LNCAP (cell line): ENCODE data around the gene RBKS.

Source experiments
- TF ChIP-seq, protein P1 (sequence below): fragments of 450-650 bp; IDR thresholded peaks from 2 replicates; pipeline ENCODE4 v1.5.1; 2017; ENCODE audit warnings: mild to moderate bottlenecking

The RBKS gene

DNA sequence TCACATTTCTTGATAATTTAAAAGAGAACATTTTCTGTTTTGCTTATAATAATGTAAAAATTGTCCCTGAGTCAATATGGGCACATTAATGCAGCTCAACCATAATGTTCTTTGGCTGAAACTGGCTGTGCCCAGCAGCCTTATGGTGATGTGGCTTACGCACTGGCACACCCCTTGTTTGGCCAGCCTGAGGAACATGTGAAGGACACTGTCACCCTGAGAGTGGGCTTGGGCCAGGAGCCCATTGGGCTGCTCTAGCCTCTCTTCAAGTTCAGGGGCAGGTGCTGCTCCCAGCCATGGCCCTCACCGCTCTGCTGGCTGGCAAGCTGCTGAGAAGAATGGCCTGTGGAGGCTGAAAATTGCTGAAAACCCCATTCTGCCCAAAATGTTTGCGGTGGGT is 81.2 kb downstream of the RBKS start:
- TF ChIP-seq, protein P1, sequence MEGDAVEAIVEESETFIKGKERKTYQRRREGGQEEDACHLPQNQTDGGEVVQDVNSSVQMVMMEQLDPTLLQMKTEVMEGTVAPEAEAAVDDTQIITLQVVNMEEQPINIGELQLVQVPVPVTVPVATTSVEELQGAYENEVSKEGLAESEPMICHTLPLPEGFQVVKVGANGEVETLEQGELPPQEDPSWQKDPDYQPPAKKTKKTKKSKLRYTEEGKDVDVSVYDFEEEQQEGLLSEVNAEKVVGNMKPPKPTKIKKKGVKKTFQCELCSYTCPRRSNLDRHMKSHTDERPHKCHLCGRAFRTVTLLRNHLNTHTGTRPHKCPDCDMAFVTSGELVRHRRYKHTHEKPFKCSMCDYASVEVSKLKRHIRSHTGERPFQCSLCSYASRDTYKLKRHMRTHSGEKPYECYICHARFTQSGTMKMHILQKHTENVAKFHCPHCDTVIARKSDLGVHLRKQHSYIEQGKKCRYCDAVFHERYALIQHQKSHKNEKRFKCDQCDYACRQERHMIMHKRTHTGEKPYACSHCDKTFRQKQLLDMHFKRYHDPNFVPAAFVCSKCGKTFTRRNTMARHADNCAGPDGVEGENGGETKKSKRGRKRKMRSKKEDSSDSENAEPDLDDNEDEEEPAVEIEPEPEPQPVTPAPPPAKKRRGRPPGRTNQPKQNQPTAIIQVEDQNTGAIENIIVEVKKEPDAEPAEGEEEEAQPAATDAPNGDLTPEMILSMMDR, result no peak

DNA sequence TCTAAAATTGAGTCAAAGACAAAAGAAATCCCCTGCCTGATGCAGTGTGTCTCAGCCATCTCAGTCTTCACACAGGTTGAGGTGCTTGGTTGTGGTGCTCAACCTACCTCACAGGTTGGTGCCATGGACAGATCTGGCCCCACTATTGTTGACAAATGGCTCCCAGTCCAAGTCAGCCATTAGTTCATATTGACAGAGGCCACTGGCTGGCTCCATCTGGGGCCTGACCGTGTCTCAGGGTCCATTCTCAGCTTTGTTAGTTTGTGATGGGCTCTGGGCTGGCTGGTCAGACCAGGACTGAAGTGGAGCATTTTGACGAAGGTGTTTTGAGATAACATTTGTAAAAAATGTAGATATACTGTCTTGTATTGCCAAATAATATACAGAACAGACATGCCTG is 81.8 kb downstream of the RBKS start:
- TF ChIP-seq, protein P1, result no peak

DNA sequence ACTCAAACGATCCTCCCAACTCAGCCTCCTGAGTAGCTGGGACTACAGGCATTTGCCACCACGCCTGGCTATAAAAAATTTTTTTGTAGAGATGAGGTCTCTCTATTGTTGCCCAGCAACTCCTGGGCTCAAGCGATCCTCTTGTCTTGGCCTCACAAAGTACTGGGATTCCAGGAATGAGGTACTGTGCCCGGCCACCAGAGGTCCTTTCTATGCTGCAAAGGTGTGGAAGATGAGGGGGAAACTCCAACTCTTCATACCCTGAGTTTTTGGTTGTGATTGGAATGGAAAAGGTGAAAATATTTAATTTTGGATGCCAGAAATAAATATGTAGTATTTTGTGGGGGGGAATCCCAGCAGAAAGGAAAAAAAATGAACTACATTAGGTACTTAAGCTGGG is 82.7 kb downstream of the RBKS start:
- TF ChIP-seq, protein P1, result peak; percentile 56; the same call in 1 of the 2 replicates

DNA sequence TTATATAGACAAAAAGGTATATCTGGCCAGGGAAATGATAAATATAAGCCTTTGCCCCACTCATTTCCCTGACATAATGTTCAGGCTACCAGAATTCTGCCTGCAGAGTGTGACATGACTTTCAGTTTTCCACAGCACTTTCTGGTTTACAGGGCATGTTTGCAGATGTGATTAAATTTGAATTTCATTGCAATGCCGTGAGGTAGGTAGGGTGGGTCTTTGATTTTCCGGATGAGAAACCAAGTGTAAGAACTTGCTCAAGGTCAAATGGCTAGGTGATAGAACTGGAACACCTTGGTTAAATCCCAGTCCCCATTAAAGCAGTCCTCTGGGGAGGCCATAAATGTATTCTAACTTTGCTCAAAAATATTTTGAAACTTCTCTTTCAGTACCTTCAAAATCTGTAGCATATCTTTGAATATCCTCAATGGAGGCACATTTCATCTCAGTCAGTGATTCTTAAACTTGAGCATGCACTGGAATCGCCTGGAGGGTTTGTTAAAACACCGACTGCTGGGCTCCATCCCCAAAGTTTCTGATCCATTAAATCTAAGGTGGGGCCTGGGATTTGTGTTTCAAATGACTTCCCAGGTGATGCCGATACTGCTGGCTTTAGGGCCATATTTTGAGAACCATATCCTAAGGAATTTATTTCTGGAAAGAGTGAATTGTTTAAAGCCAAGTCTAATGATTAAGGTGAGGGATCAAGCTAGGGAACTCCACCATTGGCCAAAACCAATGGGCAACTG is 83.7 kb downstream of the RBKS start:
- TF ChIP-seq, protein P1, result no peak

DNA sequence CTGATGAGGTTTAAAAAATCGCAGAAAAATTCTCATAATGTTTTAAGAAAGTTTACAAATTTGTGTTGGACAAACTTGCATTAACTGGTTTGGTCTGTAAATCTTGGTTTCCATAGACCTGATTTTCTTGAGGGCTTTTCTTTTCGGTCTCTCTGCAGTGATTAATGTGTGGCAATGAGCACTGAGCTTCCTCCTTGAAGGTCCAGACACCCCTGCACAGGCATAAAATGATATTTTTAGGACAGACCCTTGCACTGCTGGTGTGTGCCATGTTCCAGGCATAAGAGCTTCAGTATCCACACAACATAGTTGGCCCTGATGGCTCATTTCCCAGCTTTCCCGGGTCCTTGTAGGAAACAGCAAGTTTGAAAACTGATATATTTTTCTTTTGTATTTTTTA is 85.0 kb downstream of the RBKS start:
- TF ChIP-seq, protein P1, result no peak

DNA sequence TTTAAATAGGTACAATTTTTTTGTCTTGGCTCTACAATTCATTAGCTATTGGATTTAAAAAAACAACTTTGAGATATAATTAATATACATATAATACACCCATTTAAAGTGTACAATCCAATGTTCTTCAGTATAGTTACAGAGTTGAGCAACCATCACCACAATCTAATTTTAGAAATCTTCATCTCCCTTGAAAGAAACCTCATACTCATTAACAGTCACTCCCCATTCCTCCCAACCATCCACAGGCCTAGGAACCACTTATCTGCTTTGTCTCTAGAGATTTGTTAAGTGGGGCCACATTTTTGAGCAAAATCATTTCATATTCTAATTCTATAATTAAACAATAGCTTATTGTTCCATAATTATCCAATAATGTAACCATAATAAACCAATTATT is 86.0 kb downstream of the RBKS start:
- TF ChIP-seq, protein P1, result no peak

DNA sequence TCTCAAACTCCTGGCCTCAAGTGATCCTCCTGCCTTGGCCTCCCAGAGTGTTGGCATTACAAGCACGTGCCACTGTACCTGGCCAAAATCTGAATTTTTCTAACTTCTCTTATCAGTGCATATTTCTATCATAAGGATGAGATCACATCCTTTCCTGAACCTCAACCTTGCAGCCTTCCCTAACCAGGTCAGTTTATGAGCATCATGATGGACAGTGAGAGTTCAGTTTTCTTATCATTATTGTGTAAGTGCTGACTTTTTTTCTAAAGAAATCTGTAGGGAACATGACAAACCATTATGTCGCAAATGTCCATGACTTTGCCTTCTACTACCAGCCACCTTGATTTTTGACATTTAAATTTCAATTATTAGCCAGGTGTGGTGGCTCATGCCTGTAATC is 87.1 kb downstream of the RBKS start:
- TF ChIP-seq, protein P1, result no peak

DNA sequence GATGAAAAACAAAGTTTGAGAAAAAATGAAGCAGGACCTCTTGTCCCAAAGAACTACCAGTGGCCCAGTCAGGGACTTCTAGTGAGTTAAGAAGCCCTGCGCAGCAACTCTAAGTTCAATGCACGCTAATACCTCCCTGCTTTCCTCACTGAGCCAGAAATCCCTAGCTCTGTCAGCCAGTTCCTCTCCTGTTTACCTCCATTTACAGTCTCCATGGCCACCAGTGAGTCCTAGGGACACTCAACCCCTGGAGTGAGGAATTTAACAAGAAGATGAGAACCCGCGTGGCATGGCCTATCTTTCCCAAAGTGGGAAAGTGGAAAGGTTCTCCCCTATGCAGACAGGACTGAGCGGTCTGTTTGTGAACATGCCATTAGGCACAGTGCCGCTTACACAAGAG is 87.6 kb downstream of the RBKS start:
- TF ChIP-seq, protein P1, result no peak
